NCI-H2196 treated with DMSO at 0.1 percent for 48 hours (cell line): ENCODE measurements around the gene ZDHHC3.
"Not testable (repeated sequence)": the region's sequence is repeated elsewhere in the genome, so short reads cannot be mapped to it uniquely, and the experiment has no call there.

Experiments used
- DNase-seq: peaks from one replicate; lab custom pipeline; 2025; ENCODE audit not compliant: unreplicated experiment; lab: John Stamatoyannopoulos, UW

Gene ZDHHC3

GRCh38 chr3:44996556-44996969 lies 20.6 kb upstream of the ZDHHC3 start:
- no peak for DNase-seq

- no peak for DNase-seq
Measured at GRCh38 chr3:44995142-44995770, 19.3 kb upstream of the ZDHHC3 start.

- DNase-seq = no peak
Measured at GRCh38 chr3:44993471-44994205, 17.7 kb upstream of the ZDHHC3 start.

GRCh38 chr3:44992555-44993470 lies 16.8 kb upstream of the ZDHHC3 start:
- no peak for DNase-seq

GRCh38 chr3:44991326-44991725 lies 15.4 kb upstream of the ZDHHC3 start:
- no peak for DNase-seq

GRCh38 chr3:44989636-44990373 lies 13.8 kb upstream of the ZDHHC3 start:
- DNase-seq = no peak

- no peak for DNase-seq
Measured at GRCh38 chr3:44989141-44989540, 13.2 kb upstream of the ZDHHC3 start.

GRCh38 chr3:44988073-44988472 lies 12.1 kb upstream of the ZDHHC3 start:
- DNase-seq = no peak

- DNase-seq = no peak
Measured at GRCh38 chr3:44987332-44987731, 11.4 kb upstream of the ZDHHC3 start.

GRCh38 chr3:44986330-44986729 lies 10.4 kb upstream of the ZDHHC3 start:
- DNase-seq = not testable (repeated sequence)

GRCh38 chr3:44984335-44984734 lies 8.4 kb upstream of the ZDHHC3 start:
- DNase-seq = no peak

- DNase-seq = no peak
Measured at GRCh38 chr3:44983484-44983941, 7.5 kb upstream of the ZDHHC3 start.

GRCh38 chr3:44982817-44983216 lies 6.8 kb upstream of the ZDHHC3 start:
- DNase-seq = no peak

- DNase-seq = no peak
Measured at GRCh38 chr3:44981751-44982150, 5.8 kb upstream of the ZDHHC3 start.

- no peak for DNase-seq
Measured at GRCh38 chr3:44981220-44981619, 5.2 kb upstream of the ZDHHC3 start.

GRCh38 chr3:44974416-44974815 lies 1.6 kb downstream of the ZDHHC3 start:
- DNase-seq = no peak

- no peak for DNase-seq
Measured at GRCh38 chr3:44970926-44971490, 5.0 kb downstream of the ZDHHC3 start.

GRCh38 chr3:44969828-44970179 lies 6.2 kb downstream of the ZDHHC3 start:
- no peak for DNase-seq

- no peak for DNase-seq
Measured at GRCh38 chr3:44969154-44969827, 6.7 kb downstream of the ZDHHC3 start.

GRCh38 chr3:44968447-44968858 lies 7.5 kb downstream of the ZDHHC3 start:
- DNase-seq = no peak
